Ovary (tissue), 9 donors: ENCODE measurements around the gene ZMYND8. TPM values are rescaled to one million over a fixed set of nuclear protein-coding genes. Genes with fewer than 3 reads are reported as not detected.

Experiments
- DNase-seq, 5 donors: peaks; one replicate each; pipeline ENCODE4 v3.0.0-alpha.2; 2019 to 2020
- H3K27ac ChIP-seq, 2 donors: fragments of 200-600 bp; one replicate each; pipeline versions ENCODE4 v1.5.1 to v1.8.0; 2019 to 2022
- H3K27me3 ChIP-seq: fragments of 200-600 bp; one replicate; pipeline ENCODE4 v1.8.0; 2022
- H3K36me3 ChIP-seq: fragments of 200-600 bp; sonication (generic); one replicate; pipeline ENCODE4 v1.5.1; 2019
- H3K4me1 ChIP-seq: one replicate; pipeline ENCODE4 v1.8.1; 2013; ENCODE audit warnings: mild to moderate bottlenecking, moderate library complexity; ENCODE audit not compliant: insufficient read depth
- H3K4me3 ChIP-seq: fragments of 200-600 bp; sonication (generic); one replicate; pipeline ENCODE4 v1.5.1; 2017
- H3K9me3 ChIP-seq, 2 donors: fragments of 200-600 bp in 1 of 2; sonication (generic) in 1 of 2; one replicate each; pipeline versions ENCODE4 v1.5.1 to v1.8.1; 2013 to 2019; ENCODE audit warnings: mild to moderate bottlenecking in 1 of 2, moderate library complexity in 1 of 2
- EP300 ChIP-seq: sonication (generic); formaldehyde crosslinking; IDR thresholded peaks from one replicate; pipeline ENCODE4 v1.6.1; 2017; ENCODE audit warnings: antibody characterized with exemption
- POLR2A ChIP-seq: fragments of 450-650 bp; IDR thresholded peaks from one replicate; pipeline ENCODE4 v1.6.1; 2017; ENCODE audit warnings: antibody characterized with exemption, mild to moderate bottlenecking, moderate library complexity
- WGBS, 3 donors: extraction: QIAGEN DNeasy Blood & Tissue Kit in 1 of 3; methylation state at CpG; one replicate each; pipeline versions ENCODE4 v1.1.5 to v1.1.7; 2013 to 2017; 5-methylcytosine and 5-hydroxymethylcytosine counted together
- intact Hi-C, 4 donors: fragments of 100-400 bp; cut with DNase I; formaldehyde crosslinking; loops; one replicate each; pipeline versions ENCODE4 v1.11.0 to v1.15.1; 2022 to 2023
- polyA plus RNA-seq, 2 donors: library from polyadenylated mRNA; stranded (reverse); fragments of 200-250 nt in 1 of 2; fragments of 350-450 nt in 1 of 2; fragmentation: Illumina TruSeq in 1 of 2; extraction: RNeasy Lipid Tissue Mini Kit (QIAGEN cat#74804) in 1 of 2; gene quantifications; one replicate each; pipeline ENCODE4 v1.2.3, GENCODE V29; 2013 to 2014
- total RNA-seq, 7 donors: library from RNA; depleted of rRNA in 2 of 7; stranded (reverse); fragments of >200 nt in 2 of 7; fragmentation: NEBNext Ultra II Directional in 3 of 7; extraction: Animal tissue kit (Norgen Biotek cat#: 25700) in 3 of 7; gene quantifications; one replicate each; pipeline versions ENCODE4 v1.1.0 to v1.2.4, GENCODE V29; 2016 to 2023
- TF ChIP-seq, protein P1 (sequence below), 3 donors: fragments of 450-650 bp in 2 of 3; fragments of 200-600 bp in 1 of 3; IDR thresholded peaks; one replicate each; pipeline versions ENCODE4 v1.5.1 to v1.8.0; 2016 to 2022; ENCODE audit warnings: antibody characterized with exemption in 3 of 3, mild to moderate bottlenecking in 1 of 3
- donor health status: DM: no; HTN: no; CAD: no; lungs with moderate emphysema.
- donor health status: DM: no; HTN: no; CAD: no.
- donor health status: Bipolar disorder and iron deficiency.
- donor health status: DM: yes; HTN: yes; CAD: no.
- donor health status: DM: no; HTN: no; CAD: no.
- donor health status: DM: yes; HTN: yes; CAD: no.

Gene ZMYND8
- total and polyA plus RNA-seq, 9 donors, result 8.3 to 40.7 (median 30.5) TPM

DNA sequence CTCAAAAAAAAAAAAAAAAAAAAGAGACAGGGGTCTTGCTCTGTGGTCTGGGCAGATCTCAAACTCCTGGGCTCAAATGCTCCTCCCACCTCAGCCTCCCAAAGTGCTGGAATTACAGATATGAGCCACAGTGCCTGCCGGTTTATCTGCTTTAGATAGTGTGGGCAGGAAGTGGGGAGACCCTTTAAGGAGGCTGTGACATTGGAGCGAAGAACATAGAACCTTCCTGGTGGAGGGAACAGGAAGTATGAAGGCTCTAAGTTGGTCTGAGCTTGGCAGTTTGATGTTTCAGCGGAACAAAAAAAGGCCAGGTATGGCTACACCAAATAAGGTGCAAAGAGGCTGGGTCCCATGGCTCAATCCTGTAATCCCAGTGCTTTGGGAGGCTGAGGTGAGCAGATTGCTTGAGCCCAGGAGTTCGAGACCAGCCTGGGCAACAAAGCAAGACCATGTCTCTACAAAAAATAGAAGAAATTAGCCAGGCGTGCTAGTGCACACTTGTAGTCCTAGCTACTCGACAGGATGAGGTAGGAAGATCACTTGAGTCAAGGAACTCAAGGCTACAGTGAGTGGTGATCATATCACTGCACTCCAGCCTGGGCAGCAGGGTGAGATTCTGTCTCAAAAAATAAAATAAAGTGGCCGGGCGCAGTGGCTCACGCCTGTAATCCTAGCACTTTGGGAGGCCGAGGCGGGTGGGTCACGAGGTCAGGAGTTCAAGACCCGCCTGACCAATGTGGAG is 8.7 kb upstream of the ZMYND8 start:
- WGBS, 3 donors, result 87 to 88% (median 88%) methylated on average over 13 of the region's 13 CpGs
- no peak for DNase-seq
- Histone ChIP-seq H3K27me3 (no peaks in the 10 kb centered on the region), H3K27ac (no peak overlapping the region), H3K4me1 (peaks cover 9% of the 10 kb centered on the region), H3K36me3 (no peaks in the 10 kb centered on the region), H3K4me3 (no peak overlapping the region), H3K9me3 (no peaks in the 10 kb centered on the region)
- TF ChIP-seq EP300 (no peak), POLR2A (no peak)
- TF ChIP-seq, protein P1, sequence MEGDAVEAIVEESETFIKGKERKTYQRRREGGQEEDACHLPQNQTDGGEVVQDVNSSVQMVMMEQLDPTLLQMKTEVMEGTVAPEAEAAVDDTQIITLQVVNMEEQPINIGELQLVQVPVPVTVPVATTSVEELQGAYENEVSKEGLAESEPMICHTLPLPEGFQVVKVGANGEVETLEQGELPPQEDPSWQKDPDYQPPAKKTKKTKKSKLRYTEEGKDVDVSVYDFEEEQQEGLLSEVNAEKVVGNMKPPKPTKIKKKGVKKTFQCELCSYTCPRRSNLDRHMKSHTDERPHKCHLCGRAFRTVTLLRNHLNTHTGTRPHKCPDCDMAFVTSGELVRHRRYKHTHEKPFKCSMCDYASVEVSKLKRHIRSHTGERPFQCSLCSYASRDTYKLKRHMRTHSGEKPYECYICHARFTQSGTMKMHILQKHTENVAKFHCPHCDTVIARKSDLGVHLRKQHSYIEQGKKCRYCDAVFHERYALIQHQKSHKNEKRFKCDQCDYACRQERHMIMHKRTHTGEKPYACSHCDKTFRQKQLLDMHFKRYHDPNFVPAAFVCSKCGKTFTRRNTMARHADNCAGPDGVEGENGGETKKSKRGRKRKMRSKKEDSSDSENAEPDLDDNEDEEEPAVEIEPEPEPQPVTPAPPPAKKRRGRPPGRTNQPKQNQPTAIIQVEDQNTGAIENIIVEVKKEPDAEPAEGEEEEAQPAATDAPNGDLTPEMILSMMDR (IDR thresholded peaks at IDR 0.05), result no peak
- intact Hi-C loops, result no loop called here

DNA sequence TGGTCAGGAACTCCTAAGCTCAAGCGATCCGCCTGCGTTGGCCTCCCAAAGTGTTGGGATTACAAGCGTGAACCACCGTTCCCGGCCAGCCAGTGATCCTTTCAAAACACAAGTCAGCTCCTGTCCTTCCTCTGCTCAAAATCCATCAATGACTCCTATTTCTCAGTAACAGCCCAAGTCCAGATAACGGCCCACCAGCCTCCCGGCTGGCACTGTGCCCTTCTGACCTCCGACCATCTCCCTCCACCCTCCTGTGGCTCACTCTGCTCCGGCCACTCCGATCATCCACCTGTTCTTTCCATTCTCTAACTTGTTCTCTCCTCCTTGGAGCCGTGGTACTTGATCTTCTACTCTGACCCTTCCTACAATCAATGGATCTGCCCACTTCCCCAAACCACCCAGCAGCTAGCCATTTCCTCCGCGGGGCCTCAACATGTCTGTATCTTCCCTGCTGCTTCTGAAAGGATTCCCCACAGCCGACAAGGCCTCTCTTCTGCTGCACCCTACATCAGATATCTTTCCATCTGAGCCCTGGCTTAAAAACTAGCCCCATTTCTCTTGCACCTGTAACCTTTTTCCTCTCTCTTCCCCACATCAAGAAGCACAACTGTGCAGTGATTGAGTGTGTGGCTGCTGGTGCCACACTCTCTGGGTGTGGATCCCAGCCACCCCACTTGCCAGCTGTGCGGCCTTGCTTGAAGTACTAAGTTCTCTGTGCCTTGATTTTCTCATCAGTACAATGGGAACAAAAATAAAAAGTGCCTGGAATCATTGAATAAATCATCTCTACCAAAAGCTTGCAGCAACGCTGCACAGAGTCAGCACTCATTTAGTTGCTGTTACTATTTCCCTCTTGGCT is 6.1 kb upstream of the ZMYND8 start:
- DNase-seq, result peak in 2 of 5 donors; percentile 39 to 46
- WGBS, 3 donors, result 88 to 90% (median 90%) methylated on average over 17 of the region's 17 CpGs
- Histone ChIP-seq H3K4me3 (no peak overlapping the region), H3K27me3 (no peaks in the 10 kb centered on the region), H3K36me3 (no peaks in the 10 kb centered on the region), H3K9me3 (no peaks in the 10 kb centered on the region), H3K27ac (peak overlapping the region; percentile 40 to 95), H3K4me1 (peaks cover 26% of the 10 kb centered on the region)
- TF ChIP-seq, protein P1 (IDR thresholded peaks at IDR 0.05), result no peak
- no peak for TF ChIP-seq EP300
- no peak for TF ChIP-seq POLR2A
- intact Hi-C loops, result no loop called here

DNA sequence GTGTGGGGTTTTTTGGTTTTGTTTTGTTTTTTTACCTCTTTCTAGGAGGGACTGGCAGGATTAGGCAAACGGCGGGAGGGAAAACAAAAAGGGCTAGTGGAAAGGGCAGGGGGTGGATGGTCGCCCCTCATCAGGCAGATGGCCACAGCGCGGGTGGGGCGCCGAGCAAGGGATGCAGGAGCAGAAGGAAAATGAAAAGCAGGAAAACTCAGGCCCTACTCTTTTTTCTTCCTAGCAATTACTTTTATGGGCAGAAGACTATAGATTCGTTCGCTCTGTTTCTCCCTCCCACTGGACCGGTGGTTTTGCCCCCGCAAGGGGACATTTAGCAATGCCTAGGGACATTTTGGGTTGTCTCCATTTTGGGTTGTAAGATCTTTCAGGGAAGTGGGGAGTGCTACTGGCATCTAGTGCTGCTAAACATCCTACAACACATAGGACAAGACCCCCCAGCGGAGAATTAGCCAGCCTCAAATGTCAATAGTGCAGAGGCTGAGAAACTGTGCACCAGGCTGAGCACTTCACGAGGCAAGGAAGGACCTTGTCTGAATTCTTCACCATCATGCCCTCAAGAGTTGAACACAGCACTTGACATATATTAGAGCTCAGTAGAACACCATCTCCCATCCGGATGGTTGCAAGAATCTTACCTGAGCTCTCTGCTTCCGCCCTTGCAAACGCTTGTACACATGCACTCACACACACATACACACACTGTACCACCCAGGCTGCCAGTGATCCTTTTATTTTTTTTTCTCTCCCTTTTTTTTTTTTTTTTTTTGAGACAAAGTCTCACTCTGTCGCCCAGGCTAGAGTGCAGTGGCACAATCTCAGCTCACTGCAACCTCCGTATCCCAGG is 4.8 kb upstream of the ZMYND8 start:
- TF ChIP-seq, protein P1 (IDR thresholded peaks at IDR 0.05), result no peak
- TF ChIP-seq EP300 (no peak), POLR2A (no peak)
- Histone ChIP-seq H3K27me3 (no peaks in the 10 kb centered on the region), H3K4me3 (no peak overlapping the region), H3K36me3 (no peaks in the 10 kb centered on the region), H3K27ac (peak overlapping the region; percentile 83 to 95), H3K4me1 (peaks cover 33% of the 10 kb centered on the region), H3K9me3 (no peaks in the 10 kb centered on the region)
- peak in 1 of 5 donors; percentile 27 for DNase-seq
- 48 to 62% (median 54%) methylated on average over 18 of the region's 18 CpGs for WGBS, 3 donors
- intact Hi-C loops, result loop anchor here in 1 of 4 donors (2.0 kb wide), 1 partner anchor 42 kb away; no protein-coding TSS in a partner anchor
